DMS153 (cell line): Measurements from ENCODE around the gene GOLGA8B.
"Not testable (repeated sequence)": the region's sequence is repeated elsewhere in the genome, so short reads cannot be mapped to it uniquely, and the experiment has no call there.

Source experiments
- DNase-seq: peaks from one replicate; lab custom pipeline; 2025; lab: John Stamatoyannopoulos, UW

Gene GOLGA8B

DNA sequence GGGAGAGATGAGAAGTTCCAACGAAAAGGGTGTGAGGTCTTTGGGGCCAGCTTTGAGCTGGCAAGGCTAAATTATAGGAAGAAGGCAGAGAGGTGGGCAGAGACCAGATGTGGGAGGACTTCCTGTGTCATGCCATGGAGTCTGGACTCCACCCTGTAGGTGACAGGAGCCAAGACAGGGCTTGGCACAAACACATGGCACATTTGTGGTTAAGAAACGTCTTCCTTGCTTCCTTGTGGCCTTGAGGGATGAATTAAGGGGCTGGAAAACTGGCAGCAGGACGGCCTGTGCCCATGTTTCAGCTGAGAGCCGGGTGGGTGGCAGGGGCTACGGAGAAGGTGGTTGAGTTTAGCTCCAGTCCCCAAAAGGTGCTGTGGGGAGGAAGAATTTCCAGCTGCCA is 18.7 kb downstream of the GOLGA8B start:
- DNase-seq, result not testable (repeated sequence)

GRCh38 chr15:34560814-34561213 is 22.6 kb downstream of the GOLGA8B start:
- DNase-seq, result not testable (repeated sequence)

- DNase-seq, result not testable (repeated sequence)
These were observed 23.7 kb downstream of the GOLGA8B start for GRCh38 chr15:34559764-34560163.

- DNase-seq, result not testable (repeated sequence)
These were observed 28.3 kb downstream of the GOLGA8B start for GRCh38 chr15:34555162-34555561.

GRCh38 chr15:34554716-34555115 is 28.7 kb downstream of the GOLGA8B start:
- DNase-seq, result not testable (repeated sequence)

DNA sequence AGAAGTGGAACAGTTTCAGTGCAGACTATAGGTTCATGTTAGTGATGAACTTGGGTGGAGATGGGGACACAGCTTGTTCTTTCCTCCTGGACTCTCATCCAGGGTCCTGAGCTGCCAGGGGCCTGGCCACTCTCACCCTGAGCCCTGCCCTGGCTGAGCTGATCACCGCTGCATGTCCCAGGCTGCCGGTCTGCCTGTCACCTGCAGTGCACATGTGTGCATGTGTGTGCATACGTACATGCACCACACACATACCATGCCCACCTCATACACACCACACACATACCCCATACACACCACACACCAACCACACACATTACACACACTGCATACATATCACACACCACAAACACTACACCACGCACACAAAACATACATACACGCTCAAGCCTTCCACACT is 29.3 kb downstream of the GOLGA8B start:
- not testable (repeated sequence) for DNase-seq

DNA sequence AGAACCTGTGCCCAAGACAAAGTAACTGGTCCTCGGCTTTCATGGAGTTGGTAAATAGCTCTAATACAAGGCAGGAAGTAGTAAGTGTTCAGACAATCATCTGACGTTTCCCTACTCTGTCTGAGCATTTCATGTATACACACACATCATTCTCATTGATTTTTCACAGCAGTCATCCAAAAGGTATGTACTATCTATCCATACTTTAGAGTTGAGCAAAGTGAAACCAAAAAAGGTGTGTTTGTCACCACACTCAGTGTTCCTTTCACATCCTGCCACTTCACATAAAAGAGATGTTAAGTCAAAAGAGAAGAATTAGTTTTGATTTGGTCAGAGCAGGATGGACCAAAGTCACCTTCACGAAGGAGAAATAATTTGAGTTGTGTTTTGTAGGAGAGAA is 33.3 kb downstream of the GOLGA8B start:
- not testable (repeated sequence) for DNase-seq

GRCh38 chr15:34549381-34549809 is 34.1 kb downstream of the GOLGA8B start:
- not testable (repeated sequence) for DNase-seq

DNA sequence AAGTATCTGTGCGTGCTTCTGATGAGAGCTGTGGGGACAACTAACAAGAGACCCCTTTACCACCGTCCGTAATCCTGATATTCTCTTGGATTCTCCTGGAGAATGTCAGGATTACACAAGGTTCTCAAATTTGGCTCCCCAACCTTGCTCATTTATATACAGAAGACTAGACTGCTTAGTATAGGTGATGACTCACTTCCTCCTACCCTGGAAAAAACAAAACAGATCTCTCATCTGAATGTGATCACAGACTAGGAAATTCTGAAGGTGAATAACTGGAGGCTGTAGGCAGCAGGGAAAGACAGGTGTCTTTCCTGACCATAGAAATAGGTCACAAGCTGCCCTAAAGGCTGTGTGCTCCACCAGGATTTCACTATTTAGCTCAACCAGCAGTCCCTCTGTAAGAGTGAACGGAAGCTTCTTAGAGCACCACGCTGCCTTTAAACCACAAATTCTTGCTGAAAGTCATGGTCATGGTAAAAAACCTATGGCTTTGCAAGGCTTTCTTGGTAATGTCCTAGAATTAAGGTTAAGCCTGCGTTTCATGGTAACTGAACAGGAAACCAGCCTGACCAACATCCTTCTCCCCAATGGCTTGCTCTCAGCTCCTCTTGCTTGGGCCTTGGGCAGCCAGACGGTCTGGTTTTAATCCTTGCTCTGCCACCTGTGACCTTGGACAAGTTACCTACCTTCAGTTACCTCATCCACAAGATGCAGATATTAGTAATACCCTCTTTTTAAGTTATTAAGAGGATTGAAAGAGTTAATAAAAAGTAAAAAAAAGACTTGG is 39.4 kb downstream of the GOLGA8B start:
- DNase-seq, result not testable (repeated sequence)

DNA sequence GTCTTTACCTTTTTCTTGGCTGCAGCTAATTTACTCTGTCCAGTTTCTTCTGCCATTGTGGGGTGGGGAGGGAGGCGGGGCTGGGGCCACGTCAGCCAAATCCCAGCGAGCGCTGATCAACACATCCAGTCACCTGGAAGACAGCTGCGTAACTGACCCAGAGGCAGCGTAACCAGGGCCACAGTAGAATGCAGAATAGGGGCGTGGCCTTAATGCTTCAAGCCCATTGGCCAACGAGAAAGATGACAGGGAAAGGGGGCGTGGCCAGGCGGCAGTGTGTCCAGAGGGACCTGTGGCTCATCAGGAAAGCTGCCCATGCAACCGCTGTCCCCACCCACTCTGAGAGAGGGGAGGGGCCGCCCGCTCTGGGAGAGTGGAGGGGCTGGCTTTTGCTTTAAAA is 47.6 kb downstream of the GOLGA8B start:
- not testable (repeated sequence) for DNase-seq
